ENCODE results near the gene SRL.

DNA sequence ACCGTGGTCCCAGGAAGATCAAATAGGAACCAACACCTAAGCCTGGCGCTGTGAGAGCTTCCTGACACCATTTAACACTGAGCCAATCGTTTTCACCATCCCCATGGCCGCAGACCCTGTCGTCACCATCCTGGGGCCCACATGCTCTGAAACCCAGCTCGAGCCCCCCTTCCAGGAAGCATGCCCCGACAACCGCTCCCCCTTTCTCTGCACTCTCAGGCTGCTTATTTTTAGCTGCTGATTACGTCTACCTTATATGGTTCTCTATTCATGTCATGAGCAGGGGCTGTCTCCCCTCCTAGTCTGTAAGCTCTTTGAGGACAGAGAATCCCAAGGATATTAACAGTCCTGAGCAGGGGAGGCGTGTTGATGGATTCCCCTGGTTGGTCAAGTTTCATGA lies 10.5 kb downstream of the SRL start:
- TF ChIP-seq, protein P1, sequence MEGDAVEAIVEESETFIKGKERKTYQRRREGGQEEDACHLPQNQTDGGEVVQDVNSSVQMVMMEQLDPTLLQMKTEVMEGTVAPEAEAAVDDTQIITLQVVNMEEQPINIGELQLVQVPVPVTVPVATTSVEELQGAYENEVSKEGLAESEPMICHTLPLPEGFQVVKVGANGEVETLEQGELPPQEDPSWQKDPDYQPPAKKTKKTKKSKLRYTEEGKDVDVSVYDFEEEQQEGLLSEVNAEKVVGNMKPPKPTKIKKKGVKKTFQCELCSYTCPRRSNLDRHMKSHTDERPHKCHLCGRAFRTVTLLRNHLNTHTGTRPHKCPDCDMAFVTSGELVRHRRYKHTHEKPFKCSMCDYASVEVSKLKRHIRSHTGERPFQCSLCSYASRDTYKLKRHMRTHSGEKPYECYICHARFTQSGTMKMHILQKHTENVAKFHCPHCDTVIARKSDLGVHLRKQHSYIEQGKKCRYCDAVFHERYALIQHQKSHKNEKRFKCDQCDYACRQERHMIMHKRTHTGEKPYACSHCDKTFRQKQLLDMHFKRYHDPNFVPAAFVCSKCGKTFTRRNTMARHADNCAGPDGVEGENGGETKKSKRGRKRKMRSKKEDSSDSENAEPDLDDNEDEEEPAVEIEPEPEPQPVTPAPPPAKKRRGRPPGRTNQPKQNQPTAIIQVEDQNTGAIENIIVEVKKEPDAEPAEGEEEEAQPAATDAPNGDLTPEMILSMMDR (IDR thresholded peaks at IDR 0.05): no peak
- TF ChIP-seq JUN (CRISPR knock-in tag; IDR thresholded peaks at IDR 0.05) (no peak), OVOL2 (CRISPR knock-in tag; IDR thresholded peaks at IDR 0.05; ENCODE audit: borderline replicate concordance) (no peak), IRF2 (CRISPR knock-in tag; IDR thresholded peaks at IDR 0.05; ENCODE audit: borderline replicate concordance, low read depth) (no peak), ZNF232 (CRISPR knock-in tag; IDR thresholded peaks at IDR 0.05) (no peak)
- TF ChIP-seq, protein P2, sequence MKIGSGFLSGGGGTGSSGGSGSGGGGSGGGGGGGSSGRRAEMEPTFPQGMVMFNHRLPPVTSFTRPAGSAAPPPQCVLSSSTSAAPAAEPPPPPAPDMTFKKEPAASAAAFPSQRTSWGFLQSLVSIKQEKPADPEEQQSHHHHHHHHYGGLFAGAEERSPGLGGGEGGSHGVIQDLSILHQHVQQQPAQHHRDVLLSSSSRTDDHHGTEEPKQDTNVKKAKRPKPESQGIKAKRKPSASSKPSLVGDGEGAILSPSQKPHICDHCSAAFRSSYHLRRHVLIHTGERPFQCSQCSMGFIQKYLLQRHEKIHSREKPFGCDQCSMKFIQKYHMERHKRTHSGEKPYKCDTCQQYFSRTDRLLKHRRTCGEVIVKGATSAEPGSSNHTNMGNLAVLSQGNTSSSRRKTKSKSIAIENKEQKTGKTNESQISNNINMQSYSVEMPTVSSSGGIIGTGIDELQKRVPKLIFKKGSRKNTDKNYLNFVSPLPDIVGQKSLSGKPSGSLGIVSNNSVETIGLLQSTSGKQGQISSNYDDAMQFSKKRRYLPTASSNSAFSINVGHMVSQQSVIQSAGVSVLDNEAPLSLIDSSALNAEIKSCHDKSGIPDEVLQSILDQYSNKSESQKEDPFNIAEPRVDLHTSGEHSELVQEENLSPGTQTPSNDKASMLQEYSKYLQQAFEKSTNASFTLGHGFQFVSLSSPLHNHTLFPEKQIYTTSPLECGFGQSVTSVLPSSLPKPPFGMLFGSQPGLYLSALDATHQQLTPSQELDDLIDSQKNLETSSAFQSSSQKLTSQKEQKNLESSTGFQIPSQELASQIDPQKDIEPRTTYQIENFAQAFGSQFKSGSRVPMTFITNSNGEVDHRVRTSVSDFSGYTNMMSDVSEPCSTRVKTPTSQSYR (CRISPR knock-in tag; IDR thresholded peaks at IDR 0.05): no peak
- TF ChIP-seq, protein P3, sequence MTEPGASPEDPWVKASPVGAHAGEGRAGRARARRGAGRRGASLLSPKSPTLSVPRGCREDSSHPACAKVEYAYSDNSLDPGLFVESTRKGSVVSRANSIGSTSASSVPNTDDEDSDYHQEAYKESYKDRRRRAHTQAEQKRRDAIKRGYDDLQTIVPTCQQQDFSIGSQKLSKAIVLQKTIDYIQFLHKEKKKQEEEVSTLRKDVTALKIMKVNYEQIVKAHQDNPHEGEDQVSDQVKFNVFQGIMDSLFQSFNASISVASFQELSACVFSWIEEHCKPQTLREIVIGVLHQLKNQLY (CRISPR knock-in tag; IDR thresholded peaks at IDR 0.05): no peak
- TF ChIP-seq, protein P4, sequence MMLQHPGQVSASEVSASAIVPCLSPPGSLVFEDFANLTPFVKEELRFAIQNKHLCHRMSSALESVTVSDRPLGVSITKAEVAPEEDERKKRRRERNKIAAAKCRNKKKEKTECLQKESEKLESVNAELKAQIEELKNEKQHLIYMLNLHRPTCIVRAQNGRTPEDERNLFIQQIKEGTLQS (CRISPR knock-in tag; conservative IDR thresholded peaks at IDR 0.05): no peak
- TF ChIP-seq, protein P5, sequence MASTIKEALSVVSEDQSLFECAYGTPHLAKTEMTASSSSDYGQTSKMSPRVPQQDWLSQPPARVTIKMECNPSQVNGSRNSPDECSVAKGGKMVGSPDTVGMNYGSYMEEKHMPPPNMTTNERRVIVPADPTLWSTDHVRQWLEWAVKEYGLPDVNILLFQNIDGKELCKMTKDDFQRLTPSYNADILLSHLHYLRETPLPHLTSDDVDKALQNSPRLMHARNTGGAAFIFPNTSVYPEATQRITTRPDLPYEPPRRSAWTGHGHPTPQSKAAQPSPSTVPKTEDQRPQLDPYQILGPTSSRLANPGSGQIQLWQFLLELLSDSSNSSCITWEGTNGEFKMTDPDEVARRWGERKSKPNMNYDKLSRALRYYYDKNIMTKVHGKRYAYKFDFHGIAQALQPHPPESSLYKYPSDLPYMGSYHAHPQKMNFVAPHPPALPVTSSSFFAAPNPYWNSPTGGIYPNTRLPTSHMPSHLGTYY (CRISPR knock-in tag; IDR thresholded peaks at IDR 0.05): no peak
- TF ChIP-seq, protein P6, sequence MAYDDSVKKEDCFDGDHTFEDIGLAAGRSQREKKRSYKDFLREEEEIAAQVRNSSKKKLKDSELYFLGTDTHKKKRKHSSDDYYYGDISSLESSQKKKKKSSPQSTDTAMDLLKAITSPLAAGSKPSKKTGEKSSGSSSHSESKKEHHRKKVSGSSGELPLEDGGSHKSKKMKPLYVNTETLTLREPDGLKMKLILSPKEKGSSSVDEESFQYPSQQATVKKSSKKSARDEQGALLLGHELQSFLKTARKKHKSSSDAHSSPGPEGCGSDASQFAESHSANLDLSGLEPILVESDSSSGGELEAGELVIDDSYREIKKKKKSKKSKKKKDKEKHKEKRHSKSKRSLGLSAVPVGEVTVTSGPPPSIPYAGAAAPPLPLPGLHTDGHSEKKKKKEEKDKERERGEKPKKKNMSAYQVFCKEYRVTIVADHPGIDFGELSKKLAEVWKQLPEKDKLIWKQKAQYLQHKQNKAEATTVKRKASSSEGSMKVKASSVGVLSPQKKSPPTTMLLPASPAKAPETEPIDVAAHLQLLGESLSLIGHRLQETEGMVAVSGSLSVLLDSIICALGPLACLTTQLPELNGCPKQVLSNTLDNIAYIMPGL (CRISPR knock-in tag; IDR thresholded peaks at IDR 0.05): no peak
